Vagina (tissue), 2 donors: ENCODE data around the gene HLA-F.

Source experiments
- CTCF ChIP-seq, 3 experiments: fragments of 450-650 bp in 2 of 3; fragments of 200-600 bp in 1 of 3; sonication (generic) in 1 of 3; IDR thresholded peaks; one replicate each; pipeline ENCODE4 v1.5.1; 2017 to 2019; ENCODE audit warnings: antibody characterized with exemption in 3 of 3, mild to moderate bottlenecking in 2 of 3, moderate library complexity in 2 of 3
- POLR2A ChIP-seq, 2 donors: fragments of 450-650 bp; IDR thresholded peaks; one replicate each; pipeline ENCODE4 v1.6.1; 2017; ENCODE audit warnings: antibody characterized with exemption in 2 of 2, mild to moderate bottlenecking in 2 of 2, moderate library complexity in 2 of 2

- TF ChIP-seq POLR2A (IDR thresholded peaks at IDR 0.05) (no peak), CTCF (IDR thresholded peaks at IDR 0.05) (no peak)
Observed at GRCh38 chr6:29727637-29728036, 4.4 kb downstream of the HLA-F start.
